Fibroblast of skin of left biceps (primary cell): ENCODE data around the gene CD83.

Source experiments
- DNase-seq, 2 experiments: peaks; one replicate each; pipeline ENCODE4 v3.0.0-alpha.2; 2013; ENCODE audit warnings: low read depth in 2 of 2

CD83 gene

DNA sequence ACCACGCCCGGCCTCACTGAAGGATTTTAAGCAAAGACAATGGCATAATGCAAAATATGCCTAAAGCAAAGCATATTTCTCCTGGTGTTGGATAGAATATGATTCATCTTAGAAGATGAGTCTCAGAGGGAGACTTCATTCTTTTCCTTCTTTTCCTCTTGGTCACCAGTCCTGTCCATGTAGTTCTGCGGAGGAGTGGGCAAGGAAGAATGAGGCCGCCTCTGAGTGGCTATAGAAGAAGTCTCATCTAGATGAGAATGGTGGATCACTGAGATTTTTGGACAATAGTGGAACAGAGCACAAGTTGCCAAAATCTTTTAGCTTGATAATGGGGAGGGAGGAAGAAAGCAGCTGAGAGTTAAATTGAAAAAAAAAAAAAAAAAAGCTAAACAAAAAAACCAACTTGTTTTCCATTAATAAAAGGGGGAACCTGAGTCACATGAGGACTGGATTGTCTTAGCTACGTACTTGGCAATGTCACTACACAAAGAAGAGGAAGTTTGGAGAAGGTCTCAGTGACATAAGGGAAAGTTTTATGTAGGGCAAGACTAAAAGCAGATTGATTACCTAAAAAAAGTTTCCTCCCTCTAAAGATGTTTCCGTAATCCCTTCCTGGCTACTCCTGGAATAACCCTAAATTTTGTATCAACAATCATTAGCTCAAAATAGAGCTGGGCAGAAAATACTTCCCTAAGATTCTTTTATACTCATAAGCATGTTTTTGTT lies 6.0 kb downstream of the CD83 start:
- no peak for DNase-seq

DNA sequence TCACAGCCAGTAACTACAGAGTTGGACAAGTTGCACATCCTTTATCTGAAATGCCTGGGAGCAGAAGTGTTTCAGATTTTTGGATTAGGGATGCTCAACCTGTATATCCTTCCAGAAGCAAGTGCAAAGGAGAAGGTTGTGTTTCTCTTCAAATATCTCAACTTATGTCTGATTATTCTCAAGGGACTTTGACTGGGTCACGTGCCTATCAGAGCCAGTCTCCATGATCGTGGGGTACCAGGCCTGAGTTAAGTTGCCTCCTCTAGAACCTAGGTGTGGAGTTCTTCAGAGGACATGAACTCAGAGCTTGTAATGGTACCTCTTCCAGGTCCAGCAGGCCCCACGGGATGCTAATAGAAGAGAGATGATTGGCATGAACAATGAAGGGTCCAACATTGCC lies 7.8 kb downstream of the CD83 start:
- DNase-seq: no peak

DNA sequence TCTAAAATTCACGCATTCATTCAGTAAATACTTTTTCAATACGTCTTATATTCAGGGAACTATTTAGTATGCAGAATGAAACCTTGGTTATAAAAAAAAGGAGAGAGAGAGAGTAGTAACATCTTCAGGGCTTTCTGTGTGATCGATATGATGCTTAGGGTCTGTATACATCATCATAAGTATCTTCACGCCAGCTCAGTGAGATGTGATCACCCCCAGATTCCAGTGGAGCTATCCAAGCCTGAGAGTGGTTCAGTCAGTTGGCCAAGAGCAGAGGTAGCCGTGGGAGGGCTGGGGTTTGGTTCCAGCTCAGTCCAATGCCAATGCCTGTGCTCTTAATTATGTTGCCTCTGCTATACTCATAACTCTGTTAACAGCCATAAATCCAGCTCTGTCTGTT lies 8.6 kb downstream of the CD83 start:
- DNase-seq: no peak

DNA sequence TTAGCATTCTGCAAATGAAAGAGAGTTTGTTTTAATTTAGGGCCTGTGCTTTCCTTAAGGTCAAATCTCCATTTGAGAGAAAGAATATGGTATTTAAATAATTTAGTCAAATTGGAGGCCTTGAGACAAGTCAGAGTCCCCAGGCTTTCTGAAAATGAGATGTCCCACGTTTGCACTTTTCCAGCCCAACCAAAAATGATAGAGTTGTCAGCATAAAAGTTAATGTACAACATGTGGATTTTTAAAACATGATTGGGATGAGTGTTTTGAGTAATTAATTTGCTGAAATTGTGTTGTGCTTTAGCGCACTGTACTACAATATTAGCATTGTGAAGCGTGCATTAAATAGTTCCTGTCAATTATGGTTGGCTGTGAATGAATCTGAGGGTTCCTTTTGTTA lies 10.0 kb downstream of the CD83 start:
- DNase-seq: no peak

DNA sequence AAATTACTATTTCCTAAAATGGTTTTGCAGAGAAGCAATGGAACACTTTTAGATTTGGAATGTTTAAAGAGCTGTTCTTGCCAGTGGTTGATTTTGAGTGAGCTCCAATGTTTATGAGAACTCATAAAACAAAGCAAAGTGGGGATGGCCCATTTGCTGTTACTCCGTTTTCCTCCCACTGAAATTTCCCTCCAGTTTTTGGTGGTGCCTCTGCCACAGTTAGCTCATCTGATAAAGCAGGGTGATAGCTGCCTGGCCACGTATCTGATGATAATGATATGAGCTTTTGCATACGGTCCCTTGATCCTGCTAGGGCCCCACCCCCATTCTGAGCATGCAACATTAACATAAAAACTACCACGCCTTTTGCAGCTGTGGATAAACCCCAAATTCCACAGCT lies 10.4 kb downstream of the CD83 start:
- no peak for DNase-seq

DNA sequence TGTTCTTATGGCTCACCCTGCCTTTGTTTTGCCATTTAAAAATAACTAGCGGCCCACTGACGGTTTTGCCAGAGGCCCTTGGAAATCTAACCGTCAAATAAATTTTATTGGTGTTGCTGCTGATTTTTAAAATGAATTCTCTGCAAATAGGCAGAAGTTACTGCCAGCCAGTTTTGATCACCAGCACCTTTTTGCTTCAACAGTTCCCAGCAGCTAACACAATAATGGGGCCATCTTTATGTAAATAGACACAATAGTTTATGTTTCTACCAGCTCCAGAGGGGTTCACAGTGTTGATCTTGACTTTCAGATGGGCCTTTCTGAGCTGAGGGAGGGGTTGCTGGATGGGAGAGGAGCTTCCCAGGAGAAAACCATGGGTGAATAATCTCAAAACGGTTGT lies 11.2 kb downstream of the CD83 start:
- no peak for DNase-seq

DNA sequence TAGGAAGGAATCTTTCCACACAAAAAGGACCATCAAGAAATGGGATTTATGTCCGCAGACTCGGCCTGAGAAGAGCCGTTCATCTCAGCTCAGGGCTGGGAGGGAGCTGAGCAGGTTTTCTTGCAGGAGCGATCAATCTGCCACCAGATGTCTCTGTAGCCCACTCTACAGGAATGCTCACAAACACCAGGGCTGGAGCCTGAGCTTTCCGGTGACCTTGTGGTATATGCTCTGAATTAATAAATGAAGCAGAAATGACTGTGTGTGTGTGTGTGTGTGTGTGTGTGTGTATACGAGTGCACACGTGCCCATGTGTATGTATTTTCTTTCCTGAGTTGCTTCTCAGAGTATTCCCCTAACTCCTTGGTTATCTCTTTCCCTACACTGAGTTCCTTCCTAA lies 12.0 kb downstream of the CD83 start:
- peak; percentile 40 to 51 for DNase-seq

DNA sequence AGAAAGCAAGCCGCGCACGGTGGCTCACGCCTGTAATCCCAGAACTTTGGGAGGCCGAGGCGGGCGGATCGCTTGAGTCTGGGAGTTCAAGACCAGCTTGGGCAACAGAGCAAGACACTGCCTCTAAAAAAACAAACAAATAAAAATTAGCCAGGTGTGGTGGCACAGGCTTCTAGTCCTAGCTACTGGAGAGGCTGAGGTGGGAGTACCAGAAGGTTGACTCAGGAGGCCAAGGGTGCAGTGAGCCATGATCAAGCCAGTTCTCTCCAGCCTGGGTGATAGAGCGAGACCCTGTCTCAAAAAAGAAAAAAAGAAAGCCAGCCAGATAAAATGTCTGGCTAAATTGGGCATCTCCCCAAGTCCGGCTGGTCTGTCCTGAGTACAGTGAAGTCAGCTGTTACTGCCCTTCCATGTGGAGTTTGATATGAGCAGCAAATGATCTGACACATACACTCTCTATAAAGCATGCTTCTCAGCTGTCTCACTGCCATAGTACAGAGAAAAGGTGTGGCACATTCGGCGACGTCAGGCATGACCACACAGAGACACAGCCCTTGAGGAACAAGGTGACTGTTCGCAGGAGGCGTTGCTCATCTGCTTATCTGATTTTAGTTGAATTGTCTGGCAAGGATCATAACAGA lies 13.0 kb downstream of the CD83 start:
- no peak for DNase-seq

DNA sequence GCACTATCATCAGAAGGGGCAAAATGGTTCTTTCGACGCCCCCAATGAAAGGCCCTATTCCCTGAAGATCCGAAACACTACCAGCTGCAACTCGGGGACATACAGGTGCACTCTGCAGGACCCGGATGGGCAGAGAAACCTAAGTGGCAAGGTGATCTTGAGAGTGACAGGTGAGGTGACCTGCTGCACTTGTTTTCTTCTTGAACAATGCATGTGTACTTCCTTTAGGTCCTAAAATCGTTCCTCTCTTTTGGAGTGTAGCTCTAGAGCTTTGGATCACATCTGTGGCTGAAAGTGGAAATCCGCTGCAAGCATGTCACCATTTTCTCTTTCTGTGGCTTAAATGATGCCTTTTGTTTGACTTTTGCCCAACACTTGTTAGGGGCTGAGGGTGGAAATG lies 14.0 kb downstream of the CD83 start:
- DNase-seq: no peak

DNA sequence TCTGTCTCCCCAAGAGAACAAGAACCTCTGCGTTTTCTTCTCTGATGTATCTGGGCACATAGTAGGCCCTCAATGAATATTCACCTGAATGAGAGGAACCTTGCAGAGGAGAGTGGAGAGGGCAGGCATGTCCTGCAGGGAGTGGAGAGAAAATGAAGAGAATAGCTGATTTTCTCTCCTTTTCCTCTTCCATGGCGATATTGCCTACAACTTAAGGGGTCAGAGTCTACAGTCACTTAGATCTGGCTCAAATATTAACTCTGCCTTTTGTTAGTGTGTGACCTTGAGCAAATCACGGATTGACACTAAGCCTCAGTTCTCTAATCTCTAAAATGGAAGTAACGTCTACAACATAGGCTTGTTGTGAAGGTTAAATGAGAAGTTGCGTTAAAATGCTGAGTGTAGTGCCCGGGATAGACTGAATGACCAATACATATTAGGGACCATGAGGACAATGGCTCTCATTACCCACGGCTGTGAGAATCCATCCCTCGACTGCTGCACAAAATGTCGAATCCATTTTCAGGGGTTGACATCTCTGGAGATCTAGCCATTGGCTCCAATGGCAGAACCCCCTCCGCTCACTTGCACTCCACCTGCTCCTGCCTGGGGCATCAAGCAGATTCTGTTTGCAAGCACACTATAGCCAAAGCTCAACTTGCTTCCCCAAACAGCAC lies 14.8 kb downstream of the CD83 start:
- no peak for DNase-seq

DNA sequence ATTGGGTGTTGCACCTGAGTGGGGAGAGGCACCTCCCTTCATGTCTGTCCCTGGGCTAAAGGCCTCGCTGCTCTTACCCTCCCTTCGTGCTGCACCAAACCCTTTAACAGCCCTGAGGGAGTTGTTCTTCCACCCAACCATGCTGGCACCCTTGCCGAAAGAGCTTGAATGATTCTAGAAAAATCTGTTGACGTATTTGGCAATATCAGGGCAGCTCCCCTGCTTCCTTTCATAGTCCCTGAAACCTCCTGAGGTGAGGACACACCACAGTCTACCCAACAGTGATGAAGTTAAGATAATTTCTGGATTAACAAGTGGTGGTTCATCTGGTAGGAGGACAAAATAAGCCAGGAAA lies 15.3 kb downstream of the CD83 start:
- DNase-seq: no peak

DNA sequence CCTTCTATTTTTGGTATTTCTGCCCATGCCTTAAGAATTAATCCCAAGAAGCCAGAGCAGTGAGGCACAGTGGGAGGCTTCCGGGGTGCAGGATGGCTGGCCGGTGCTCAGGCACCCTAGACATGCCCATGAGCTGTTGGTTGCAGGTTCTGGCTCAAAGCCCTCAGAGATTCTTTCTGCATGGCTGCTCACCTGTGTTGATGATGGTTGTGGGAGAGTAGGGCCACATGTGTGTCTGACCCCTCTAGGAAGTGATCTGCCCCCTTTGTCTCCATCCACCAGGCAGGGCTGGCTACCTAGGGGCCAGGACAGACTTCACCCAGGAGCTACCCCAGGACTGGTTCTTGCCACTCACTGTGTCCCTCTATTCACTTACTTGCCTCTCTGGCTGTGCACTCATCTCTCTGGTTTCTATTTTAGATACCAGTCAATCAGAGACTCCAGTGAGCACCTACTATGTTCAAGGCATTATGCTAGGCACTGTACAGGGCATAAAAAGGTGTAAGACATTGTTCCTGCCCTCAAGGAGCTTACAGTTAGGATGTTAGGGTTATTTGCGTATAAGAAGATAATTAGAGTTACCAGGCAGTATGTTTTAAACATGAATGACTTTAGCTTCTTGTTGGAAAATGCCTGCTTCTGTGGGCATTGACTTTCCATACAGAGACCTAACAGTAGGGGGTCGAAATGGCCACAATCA lies 16.8 kb downstream of the CD83 start:
- no peak for DNase-seq

DNA sequence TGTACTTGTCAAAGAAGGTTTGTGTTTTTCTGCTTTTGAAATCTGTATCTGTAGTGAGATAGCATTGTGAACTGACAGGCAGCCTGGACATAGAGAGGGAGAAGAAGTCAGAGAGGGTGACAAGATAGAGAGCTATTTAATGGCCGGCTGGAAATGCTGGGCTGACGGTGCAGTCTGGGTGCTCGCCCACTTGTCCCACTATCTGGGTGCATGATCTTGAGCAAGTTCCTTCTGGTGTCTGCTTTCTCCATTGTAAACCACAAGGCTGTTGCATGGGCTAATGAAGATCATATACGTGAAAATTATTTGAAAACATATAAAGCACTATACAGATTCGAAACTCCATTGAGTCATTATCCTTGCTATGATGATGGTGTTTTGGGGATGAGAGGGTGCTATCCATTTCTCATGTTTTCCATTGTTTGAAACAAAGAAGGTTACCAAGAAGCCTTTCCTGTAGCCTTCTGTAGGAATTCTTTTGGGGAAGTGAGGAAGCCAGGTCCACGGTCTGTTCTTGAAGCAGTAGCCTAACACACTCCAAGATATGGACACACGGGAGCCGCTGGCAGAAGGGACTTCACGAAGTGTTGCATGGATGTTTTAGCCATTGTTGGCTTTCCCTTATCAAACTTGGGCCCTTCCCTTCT lies 18.4 kb downstream of the CD83 start:
- no peak for DNase-seq

DNA sequence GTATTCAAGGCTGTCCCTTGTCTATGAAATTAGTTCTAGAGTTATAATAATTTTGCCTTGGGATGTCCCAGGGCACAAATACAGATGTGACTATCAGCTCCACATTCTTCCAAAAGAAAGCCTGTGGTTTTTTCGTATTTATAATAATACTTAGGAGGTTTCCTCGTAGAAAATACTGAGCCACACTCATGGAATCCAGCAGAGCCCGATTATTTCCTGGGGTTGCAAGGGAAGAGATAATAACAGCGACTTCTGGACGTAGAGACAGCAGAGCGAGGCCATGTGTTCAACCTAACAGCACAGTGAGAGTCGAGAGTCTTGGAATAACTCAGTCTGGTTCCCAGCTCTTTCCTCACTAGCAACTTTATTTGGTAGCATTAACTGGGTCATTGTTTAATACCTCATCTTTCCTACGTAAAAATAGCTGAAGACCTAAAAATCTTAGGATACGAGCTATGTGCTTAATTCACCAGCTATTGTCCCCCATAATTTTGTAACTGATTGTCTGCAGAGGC lies 21.2 kb downstream of the CD83 start:
- no peak for DNase-seq

DNA sequence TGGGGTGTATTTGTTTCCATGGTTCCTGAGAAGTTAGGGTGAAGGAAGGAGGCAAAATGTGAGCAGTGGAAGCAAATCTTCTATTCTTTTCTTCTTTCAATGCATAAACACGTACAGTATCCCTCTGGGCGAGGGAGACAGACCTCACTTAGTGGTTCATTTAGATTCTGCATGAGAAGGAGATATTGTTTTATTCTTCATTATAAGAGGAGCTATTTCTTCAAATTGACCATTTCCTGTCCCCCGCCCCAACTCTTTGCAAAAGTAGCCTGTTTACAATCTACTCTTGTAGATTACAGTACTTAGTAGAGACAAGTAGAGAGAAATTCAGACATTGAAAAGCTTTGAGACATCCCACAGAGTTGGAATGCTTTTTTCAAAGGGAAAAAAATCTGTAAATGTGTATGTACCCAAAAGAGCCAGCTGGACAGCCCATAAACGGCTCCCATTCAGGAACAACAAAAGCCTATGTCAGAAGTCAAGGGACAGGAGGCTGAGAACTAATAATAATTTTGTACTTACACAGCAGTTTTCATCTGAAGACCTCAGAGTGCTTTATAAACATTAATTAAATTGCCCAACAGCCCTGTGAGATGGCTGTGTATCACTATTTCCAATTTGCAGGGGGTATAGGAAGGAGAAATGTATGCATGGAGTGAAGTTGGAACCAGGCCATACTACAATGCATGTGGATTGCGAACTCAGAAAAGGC lies 23.9 kb downstream of the CD83 start:
- DNase-seq: no peak

DNA sequence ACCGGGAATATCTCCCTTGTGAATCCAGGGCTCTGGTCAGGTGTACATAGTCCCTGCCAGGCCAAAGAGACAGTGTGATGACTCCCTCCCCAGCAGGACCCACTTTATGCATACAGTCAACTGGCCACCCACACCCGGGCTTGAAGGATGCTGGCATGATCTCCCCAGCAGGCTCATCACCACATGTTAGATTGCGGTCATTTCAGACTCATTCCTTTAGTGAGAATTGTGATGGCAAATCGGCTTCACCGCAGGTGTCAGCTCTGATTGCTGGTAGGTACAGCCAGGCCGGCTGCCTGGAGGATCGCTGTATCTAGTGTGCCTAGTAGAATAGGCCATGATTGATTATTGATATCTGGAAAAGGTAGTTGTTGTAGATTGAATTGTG lies 24.5 kb downstream of the CD83 start:
- no peak for DNase-seq

DNA sequence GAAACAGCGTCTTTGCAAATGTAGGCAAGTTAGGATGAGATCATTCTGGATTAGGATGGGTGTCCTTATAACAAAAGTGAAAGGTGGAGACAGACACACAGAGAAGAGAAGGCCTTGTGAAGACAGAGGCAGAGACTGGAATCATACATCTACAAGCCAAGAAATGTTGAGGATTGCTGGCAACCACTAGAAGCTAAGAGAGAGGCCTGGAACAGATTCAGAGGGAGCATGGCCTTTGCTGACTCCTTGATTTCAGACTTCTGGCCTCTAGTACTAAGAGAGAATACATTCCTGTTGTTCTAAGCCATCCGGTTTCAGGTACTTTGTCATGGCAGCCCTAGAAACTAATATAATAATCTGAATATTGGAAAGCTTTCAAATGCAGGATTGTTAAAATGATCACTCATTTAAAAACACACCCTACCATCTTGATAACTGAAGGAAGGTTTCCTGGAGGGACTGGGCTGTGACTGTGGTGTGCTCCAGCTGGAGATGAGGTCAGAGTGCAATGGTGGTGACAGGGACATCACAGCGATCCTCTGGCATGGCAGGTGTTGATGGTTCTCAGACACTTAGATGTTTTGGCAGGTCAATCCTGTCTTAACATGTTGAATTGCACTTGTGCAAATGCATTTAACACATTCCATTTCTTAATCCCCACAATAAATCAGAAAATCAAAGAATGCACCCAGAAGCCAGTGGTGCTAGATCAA lies 25.1 kb downstream of the CD83 start:
- no peak for DNase-seq

DNA sequence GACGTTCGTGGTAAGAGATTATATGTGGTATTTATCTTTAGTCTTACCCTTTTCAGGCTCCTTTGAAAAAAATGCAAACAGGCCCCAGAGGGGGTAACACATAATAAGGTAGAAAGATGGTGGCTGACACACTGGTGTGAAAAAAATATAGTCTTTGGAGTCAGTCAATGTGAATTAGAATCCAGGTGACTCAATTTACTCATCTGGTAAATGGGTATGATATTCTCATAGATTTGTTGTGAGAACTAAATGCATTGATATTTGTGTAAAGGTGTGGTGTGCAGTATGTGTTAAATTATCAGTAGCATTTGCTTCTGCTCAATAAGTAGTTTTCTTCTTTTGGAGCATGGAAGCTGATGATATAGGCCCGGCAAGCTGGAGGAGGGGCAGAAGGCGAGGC lies 25.7 kb downstream of the CD83 start:
- DNase-seq: no peak

DNA sequence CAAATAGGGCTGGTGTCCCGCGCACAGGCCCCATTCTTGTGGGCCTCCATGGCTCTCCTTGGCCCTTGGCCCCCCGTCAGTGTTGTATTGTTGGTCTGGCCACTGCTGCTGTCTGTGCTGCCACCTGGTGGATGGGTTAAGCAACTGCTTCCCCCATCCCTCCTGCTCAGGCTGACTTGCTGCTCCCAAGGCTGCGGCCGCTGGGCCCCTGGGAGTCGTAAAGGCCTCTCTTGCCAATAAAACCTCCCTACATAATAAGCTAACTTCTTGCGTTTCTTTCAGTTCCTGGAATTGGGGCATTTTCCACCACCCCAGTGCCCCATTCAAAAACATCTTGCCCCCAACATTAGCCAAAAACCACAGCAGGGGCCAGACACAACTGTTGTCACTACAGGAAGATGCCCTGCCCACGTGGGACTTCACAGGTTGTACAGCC lies 27.1 kb downstream of the CD83 start:
- peak; percentile 9 to 11 for DNase-seq

DNA sequence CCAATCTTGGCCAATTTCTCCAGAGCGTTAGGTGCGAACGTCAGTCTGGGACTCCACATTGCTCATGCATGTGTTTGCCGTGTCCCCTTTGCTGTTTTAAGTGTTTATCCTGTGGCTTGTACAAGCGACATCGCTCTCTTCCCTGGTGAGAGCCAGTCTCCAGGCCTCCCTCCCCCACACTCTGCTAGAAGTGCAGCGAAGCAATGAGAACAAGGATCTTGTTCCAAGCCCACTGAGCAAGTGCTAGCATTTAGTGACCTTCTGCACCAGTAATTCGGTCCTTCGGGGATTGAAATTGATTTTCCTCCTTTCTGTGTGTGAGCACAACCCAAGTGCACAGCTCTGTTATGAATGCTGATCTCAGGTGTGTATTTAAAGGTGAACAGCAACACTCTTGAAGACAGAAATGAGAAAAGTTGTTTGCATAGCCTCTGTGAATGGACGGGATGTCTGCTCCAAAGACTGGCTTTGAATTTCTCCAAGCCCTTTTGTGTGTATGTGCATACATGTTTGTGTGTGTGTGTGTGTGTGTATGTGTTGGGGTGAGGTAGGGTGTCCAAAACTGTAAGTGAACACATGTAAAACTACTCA lies 29.0 kb downstream of the CD83 start:
- DNase-seq: no peak
